Naive thymus-derived CD8-positive, alpha-beta T cell (primary cell): ENCODE measurements around the gene FILIP1L. TPM values are rescaled to one million over a fixed set of nuclear protein-coding genes. Genes with fewer than 3 reads are reported as not detected.
"Not testable (repeated sequence)": the region's sequence is repeated elsewhere in the genome, so short reads cannot be mapped to it uniquely, and the experiment has no call there.

ENCODE experiments used
- ATAC-seq, 2 donors: fragments of 150-1000 bp; cut with Tn5 transposase in 1 of 2; sonication (Bioruptor Pico), chemical (Tn5 transposase) in 1 of 2; 1 replicate in 1 of 2; 2 replicates in 1 of 2; pipeline ENCODE4 v1.10.0; 2021; ENCODE audit warnings: mild to moderate bottlenecking in 2 of 2, moderate library complexity in 2 of 2
- POLR2A ChIA-PET: fragments of 350-600 bp; sonication (Branson Sonifier 250); formaldehyde crosslinking; loops from one replicate; lab custom pipeline; 2021; ENCODE audit warnings: antibody characterized with exemption; lab: Charles Lee
- DNase-seq, 10 donors: peaks; one replicate each; pipeline versions ENCODE4 v3.0.0 to v3.0.0-alpha.2; 2020 to 2022
- H3K27ac Mint-ChIP-seq, 10 donors: one replicate each; pipeline ENCODE4 v1.8.0; 2020 to 2022; ENCODE audit warnings: mild to moderate bottlenecking in 10 of 10, mixed read lengths in 10 of 10, moderate library complexity in 4 of 10, inconsistent platforms in 1 of 10
- H3K27me3 Mint-ChIP-seq, 5 donors: one replicate each; pipeline ENCODE4 v1.8.0; 2021 to 2022; ENCODE audit warnings: mixed read lengths in 5 of 5
- H3K36me3 Mint-ChIP-seq, 3 donors: one replicate each; pipeline ENCODE4 v1.8.0; 2020 to 2022; ENCODE audit warnings: mixed read lengths in 3 of 3, mild to moderate bottlenecking in 2 of 3, inconsistent platforms in 1 of 3
- H3K4me1 Mint-ChIP-seq, 4 donors: one replicate each; pipeline ENCODE4 v1.8.0; 2021 to 2022; ENCODE audit warnings: mixed read lengths in 4 of 4
- H3K4me3 Mint-ChIP-seq, 10 donors: one replicate each; pipeline ENCODE4 v1.8.0; 2020 to 2022; ENCODE audit warnings: mild to moderate bottlenecking in 10 of 10, mixed read lengths in 10 of 10, moderate library complexity in 6 of 10, inconsistent platforms in 1 of 10
- H3K9me3 Mint-ChIP-seq, 9 donors: one replicate each; pipeline ENCODE4 v1.8.0; 2020 to 2022; ENCODE audit warnings: mixed read lengths in 9 of 9, mild to moderate bottlenecking in 3 of 9, inconsistent platforms in 1 of 9, moderate library complexity in 1 of 9
- polyA plus RNA-seq, 3 donors: library from polyadenylated mRNA; unstranded; fragments of 300-500 nt; fragmentation: Illumina TruSeq; gene quantifications; one replicate each; pipeline ENCODE4 v1.2.3, GENCODE V29; 2021
- total RNA-seq, 8 experiments: library from RNA in 2 of 8; stranded (reverse) in 2 of 8; gene quantifications; one replicate each; pipeline ENCODE4 v1.2.3 and lab custom pipeline; 2021 to 2026

Gene FILIP1L
- total and polyA plus RNA-seq, 5 experiments from 2014 or later, result 0.14 to 0.41 (median 0.30) TPM; not detected in 1

DNA sequence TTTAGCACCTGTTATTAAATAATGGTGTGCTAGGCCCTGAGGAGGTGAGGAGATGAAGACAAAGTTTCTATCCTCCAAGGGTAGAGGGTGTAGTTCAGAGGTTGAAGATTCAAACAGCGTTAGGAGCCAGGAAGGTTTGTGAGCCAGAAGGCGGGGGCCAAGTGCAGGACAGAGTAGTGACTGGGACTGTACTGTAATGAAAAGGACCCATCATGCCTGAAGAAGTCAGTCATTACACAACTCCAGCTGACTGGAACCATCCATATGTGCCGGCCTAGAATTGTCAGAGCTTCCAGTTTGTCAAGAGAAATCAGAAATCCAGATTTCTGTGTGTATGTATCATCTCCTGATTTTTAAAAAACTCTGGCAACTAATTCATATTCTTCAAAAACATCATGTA is 54.8 kb downstream of the FILIP1L start:
- Mint-ChIP-seq H3K4me3 (no peak overlapping the region), H3K27ac (no peak overlapping the region), H3K36me3 (peaks cover 0 to 5% (median 4%) of the 10 kb centered on the region in 3 donors), H3K9me3 (no peaks in the 10 kb centered on the region), H3K27me3 (no peaks in the 10 kb centered on the region), H3K4me1 (peaks cover 0 to 8% (median 5%) of the 10 kb centered on the region in 4 donors)
- POLR2A ChIA-PET, result no interaction called here
- DNase-seq, result no peak
- no peak for ATAC-seq

- POLR2A ChIA-PET, result no interaction called here
- Mint-ChIP-seq H3K27me3 (no peaks in the 10 kb centered on the region), H3K4me1 (peaks cover 0 to 8% (median 5%) of the 10 kb centered on the region in 4 donors), H3K4me3 (no peak overlapping the region), H3K36me3 (peaks cover 0 to 5% (median 4%) of the 10 kb centered on the region in 3 donors), H3K27ac (no peak overlapping the region), H3K9me3 (no peaks in the 10 kb centered on the region)
- DNase-seq (no peak), ATAC-seq (no peak)
Observed at GRCh38 chr3:100057716-100058575, 56.4 kb downstream of the FILIP1L start.

DNA sequence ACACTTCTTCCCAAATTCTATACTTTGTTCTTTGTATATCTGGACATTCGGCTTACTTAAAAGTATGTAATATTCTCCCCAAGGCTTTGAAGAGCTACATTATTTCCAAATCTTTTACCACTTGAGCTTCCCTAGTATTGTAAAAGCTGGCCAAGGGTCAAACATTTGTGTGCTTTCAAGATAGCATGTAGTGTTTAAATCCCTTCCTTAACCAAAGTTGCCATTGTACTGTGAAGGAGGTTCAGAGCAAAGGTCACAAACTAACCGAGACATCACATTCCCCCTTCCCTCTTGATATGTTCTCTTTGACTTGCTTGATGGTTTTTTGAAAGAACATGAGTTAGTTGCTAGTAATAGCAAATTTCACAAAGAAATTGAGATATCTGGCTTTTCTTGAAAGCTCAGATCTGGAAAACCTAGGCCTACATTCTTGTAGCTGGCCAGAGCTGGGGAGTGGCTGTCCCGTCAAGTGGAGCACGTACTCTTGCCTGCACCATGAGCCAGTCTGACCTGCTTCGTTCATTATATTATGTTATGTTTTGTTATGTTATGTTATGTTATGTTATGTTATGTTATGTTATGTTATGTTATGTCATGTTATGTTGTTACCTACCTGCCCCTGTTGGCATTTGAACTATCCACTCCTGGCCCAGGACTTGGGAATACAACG is 60.2 kb downstream of the FILIP1L start:
- DNase-seq (no peak), ATAC-seq (no peak)
- H3K27ac Mint-ChIP-seq, result no peak overlapping the region
- POLR2A ChIA-PET, result no interaction called here
- H3K4me3 Mint-ChIP-seq, result no peak overlapping the region
- peaks cover 0 to 3% (median 1%) of the 10 kb centered on the region in 4 donors for H3K4me1 Mint-ChIP-seq
- peaks cover 0 to 1% (median 0%) of the 10 kb centered on the region in 9 donors for H3K9me3 Mint-ChIP-seq
- H3K27me3 Mint-ChIP-seq, result no peaks in the 10 kb centered on the region
- H3K36me3 Mint-ChIP-seq, result peaks cover 0 to 4% (median 2%) of the 10 kb centered on the region in 3 donors

- ATAC-seq, H3K9me3 Mint-ChIP-seq, DNase-seq, H3K27me3 Mint-ChIP-seq, H3K27ac Mint-ChIP-seq, POLR2A ChIA-PET, H3K4me3 Mint-ChIP-seq, H3K36me3 Mint-ChIP-seq: not testable (repeated sequence)
- H3K4me1 Mint-ChIP-seq, result peaks cover 0 to 19% (median 0%) of the 10 kb centered on the region in 4 donors
Observed at GRCh38 chr3:100051513-100051912, 62.8 kb downstream of the FILIP1L start.

- no peaks in the 10 kb centered on the region for H3K27me3 Mint-ChIP-seq
- no peaks in the 10 kb centered on the region for H3K36me3 Mint-ChIP-seq
- H3K27ac Mint-ChIP-seq, result peak overlapping the region in 1 of 10 donors; percentile 75
- DNase-seq, result no peak
- POLR2A ChIA-PET, result no interaction called here
- H3K4me3 Mint-ChIP-seq, result no peak overlapping the region
- no peak for ATAC-seq
- H3K9me3 Mint-ChIP-seq, result peaks cover 0 to 1% (median 0%) of the 10 kb centered on the region in 9 donors
- H3K4me1 Mint-ChIP-seq, result peaks cover 0 to 47% (median 0%) of the 10 kb centered on the region in 4 donors
Observed at GRCh38 chr3:100048248-100048647, 66.1 kb downstream of the FILIP1L start.

DNA sequence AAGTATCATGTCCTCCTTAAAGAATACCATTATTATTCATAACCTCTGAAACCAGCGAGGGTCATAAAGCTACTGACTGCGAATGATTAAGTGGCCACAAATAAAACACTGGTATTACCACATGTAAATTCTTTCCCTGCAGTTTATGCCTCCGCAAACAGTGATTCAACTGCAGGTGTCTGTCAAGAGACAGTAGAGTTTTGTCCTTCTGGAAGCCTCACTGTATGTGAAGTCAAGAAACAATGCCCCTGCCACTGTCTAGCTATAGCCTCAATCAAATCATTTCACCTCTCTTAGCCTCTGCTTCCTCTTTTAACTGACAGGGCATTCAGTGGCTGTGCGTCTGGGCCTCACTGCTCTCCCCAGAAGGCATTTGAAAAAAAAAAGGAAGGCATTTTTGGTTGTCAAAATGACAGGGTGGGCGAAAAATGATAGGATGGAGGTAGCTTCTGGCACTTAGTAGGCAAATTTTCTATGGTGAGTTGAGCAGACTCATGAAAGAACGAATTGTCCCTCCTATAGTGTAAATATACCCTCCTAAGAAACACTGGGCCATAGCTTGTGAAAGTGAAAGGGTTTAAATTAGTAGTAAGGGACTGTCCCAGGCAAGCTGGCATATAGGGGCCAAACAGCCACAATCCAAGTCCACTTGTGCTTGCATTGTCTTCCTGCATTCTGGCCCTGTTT is 66.7 kb downstream of the FILIP1L start:
- H3K27me3 Mint-ChIP-seq, result no peaks in the 10 kb centered on the region
- POLR2A ChIA-PET, result no interaction called here
- H3K9me3 Mint-ChIP-seq, result peaks cover 0 to 1% (median 0%) of the 10 kb centered on the region in 9 donors
- H3K4me1 Mint-ChIP-seq, result peaks cover 0 to 53% (median 0%) of the 10 kb centered on the region in 4 donors
- peak overlapping the region in 2 of 10 donors; percentile 20 to 72 for H3K4me3 Mint-ChIP-seq
- peak in 1 of 2 donors; percentile 42 for ATAC-seq
- H3K27ac Mint-ChIP-seq, result peak overlapping the region in 4 of 10 donors; percentile 0 to 75 (median 26)
- DNase-seq, result no peak
- no peaks in the 10 kb centered on the region for H3K36me3 Mint-ChIP-seq

DNA sequence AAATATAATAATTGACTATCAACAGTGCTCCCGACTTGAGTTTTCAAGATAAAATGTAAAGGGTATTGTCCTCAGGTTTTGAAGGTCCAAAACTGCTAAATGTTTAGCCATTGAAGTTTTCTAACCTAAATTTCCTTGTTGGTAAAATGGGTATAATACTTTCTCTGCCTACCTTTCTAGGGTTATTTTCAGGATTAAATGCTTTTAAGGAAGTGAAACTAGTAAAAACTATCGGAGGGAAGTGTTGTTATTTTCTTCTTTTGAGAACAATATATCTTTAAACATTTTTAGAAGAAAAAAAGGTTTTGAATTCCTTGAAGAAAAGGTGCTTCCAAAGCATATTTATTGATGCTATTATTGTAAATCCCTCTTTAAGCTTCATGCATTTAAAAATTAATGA is 67.3 kb downstream of the FILIP1L start:
- peak overlapping the region in 1 of 10 donors; percentile 72 for H3K4me3 Mint-ChIP-seq
- H3K4me1 Mint-ChIP-seq, result peaks cover 0 to 54% (median 0%) of the 10 kb centered on the region in 4 donors
- peaks cover 0 to 1% (median 0%) of the 10 kb centered on the region in 9 donors for H3K9me3 Mint-ChIP-seq
- H3K36me3 Mint-ChIP-seq, result no peaks in the 10 kb centered on the region
- DNase-seq (no peak), ATAC-seq (no peak)
- H3K27ac Mint-ChIP-seq, result peak overlapping the region in 1 of 10 donors; percentile 75
- H3K27me3 Mint-ChIP-seq, result no peaks in the 10 kb centered on the region
- POLR2A ChIA-PET, result no interaction called here

GRCh38 chr3:100045696-100046095 is 68.6 kb downstream of the FILIP1L start:
- peak overlapping the region in 2 of 10 donors; percentile 22 to 75 for H3K27ac Mint-ChIP-seq
- POLR2A ChIA-PET, result no interaction called here

DNA sequence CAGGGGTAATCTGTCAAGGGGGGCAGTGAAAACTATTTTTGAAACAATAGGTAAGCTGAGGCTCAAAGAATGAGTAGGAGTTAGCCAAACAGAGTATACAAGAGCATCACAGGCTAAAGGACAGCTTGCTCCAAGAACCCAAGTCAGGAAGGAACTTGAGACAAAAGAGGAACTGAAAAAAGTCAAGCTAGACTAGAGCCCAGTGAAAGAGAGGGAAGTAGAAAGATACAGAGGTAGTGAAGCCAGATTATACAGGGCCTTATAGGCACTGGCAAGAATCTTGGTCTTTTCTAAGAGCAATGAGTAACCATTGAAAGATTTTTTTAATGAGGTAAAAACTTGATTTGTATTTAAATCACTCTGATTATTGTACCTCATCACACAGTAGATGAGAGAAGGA is 69.9 kb downstream of the FILIP1L start:
- Mint-ChIP-seq H3K27ac (peak overlapping the region in 2 of 10 donors; percentile 42 to 48), H3K9me3 (no peaks in the 10 kb centered on the region), H3K4me1 (peaks cover 0 to 56% (median 0%) of the 10 kb centered on the region in 4 donors), H3K36me3 (peaks cover 0 to 5% (median 0%) of the 10 kb centered on the region in 3 donors), H3K27me3 (no peaks in the 10 kb centered on the region), H3K4me3 (no peak overlapping the region)
- no peak for DNase-seq
- POLR2A ChIA-PET, result no interaction called here
- peak in 1 of 2 donors; percentile 42 for ATAC-seq

More at GRCh38 chr3:100045696-100046095, 68.6 kb downstream of the FILIP1L start:
- H3K9me3 Mint-ChIP-seq, result no peaks in the 10 kb centered on the region
- H3K36me3 Mint-ChIP-seq, result no peaks in the 10 kb centered on the region
- DNase-seq, result no peak
- H3K4me1 Mint-ChIP-seq, result peaks cover 0 to 54% (median 0%) of the 10 kb centered on the region in 4 donors
- no peaks in the 10 kb centered on the region for H3K27me3 Mint-ChIP-seq
- ATAC-seq, result no peak
- no peak overlapping the region for H3K4me3 Mint-ChIP-seq

DNA sequence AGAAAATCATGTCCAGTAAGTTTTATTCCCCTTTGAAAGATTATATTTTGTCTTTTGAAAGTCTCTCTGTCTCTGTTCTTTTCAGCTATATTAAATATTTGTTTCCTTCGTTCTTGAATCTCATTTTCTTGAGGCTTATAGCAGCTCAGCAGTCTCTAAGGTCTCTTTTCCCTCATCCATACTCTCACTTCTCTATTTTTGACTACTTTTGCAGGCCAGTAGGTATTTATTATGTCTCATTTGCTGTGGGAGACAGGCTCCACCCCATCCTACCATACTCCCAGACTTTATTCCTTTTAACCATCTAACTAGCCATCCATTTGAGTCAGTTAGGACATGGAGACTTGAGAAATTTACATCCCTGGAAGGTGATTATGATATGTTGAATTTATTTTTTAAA is 71.0 kb downstream of the FILIP1L start:
- Mint-ChIP-seq H3K36me3 (peaks cover 0 to 7% (median 0%) of the 10 kb centered on the region in 3 donors), H3K4me3 (no peak overlapping the region), H3K4me1 (peaks cover 0 to 51% (median 0%) of the 10 kb centered on the region in 4 donors), H3K9me3 (no peaks in the 10 kb centered on the region), H3K27me3 (no peaks in the 10 kb centered on the region), H3K27ac (no peak overlapping the region)
- ATAC-seq (no peak), DNase-seq (no peak)
- POLR2A ChIA-PET, result no interaction called here

- H3K27me3 Mint-ChIP-seq, result no peaks in the 10 kb centered on the region
- DNase-seq (no peak), ATAC-seq (no peak)
- H3K9me3 Mint-ChIP-seq, result no peaks in the 10 kb centered on the region
- H3K27ac Mint-ChIP-seq, result no peak overlapping the region
- H3K4me3 Mint-ChIP-seq, result no peak overlapping the region
- peaks cover 0 to 8% (median 0%) of the 10 kb centered on the region in 3 donors for H3K36me3 Mint-ChIP-seq
- peaks cover 0 to 42% (median 0%) of the 10 kb centered on the region in 4 donors for H3K4me1 Mint-ChIP-seq
- POLR2A ChIA-PET, result no interaction called here
Observed at GRCh38 chr3:100042166-100042981, 71.9 kb downstream of the FILIP1L start.

DNA sequence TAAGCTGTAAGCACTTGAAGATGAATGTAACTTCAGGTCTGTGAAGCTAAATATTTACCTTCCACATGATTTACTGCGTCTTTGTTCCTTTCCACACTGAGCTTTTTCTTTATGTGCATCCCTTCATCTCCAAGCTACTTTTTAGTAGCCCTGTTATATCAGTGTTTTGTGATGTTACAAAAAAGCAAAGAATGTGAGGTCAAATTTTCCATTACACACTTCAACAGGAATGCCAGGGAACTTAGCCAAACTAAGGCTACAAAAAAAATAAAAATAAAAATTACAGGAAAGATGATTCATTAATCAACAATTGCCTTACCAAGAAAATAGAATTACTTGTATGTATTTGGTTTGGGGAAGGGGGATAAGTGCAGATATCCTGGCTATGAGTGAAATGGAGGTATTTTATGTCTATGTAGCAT is 73.0 kb downstream of the FILIP1L start:
- H3K36me3 Mint-ChIP-seq, result peaks cover 0 to 8% (median 0%) of the 10 kb centered on the region in 3 donors
- no peaks in the 10 kb centered on the region for H3K27me3 Mint-ChIP-seq
- H3K9me3 Mint-ChIP-seq, result no peaks in the 10 kb centered on the region
- DNase-seq, result no peak
- POLR2A ChIA-PET, result no interaction called here
- no peak for ATAC-seq
- peaks cover 0 to 36% (median 0%) of the 10 kb centered on the region in 4 donors for H3K4me1 Mint-ChIP-seq
- H3K4me3 Mint-ChIP-seq, result no peak overlapping the region
- H3K27ac Mint-ChIP-seq, result no peak overlapping the region
